ENCODE measurements around the gene GAPVD1.

GRCh38 chr9:125272697-125273096, 11.1 kb downstream of the GAPVD1 start:
- TF ChIP-seq CTCF (IDR thresholded peaks at IDR 0.05; ENCODE audit: insufficient read depth, low read length) (no peak), REST (IDR thresholded peaks at IDR 0.05; ENCODE audit: insufficient replicate concordance, low read depth) (no peak), POLR2AphosphoS5 (IDR thresholded peaks at IDR 0.05; ENCODE audit: low read depth) (no peak), GABPA (IDR thresholded peaks at IDR 0.05; ENCODE audit: low read depth) (no peak)
